PC-3 (cell line): ENCODE results near the gene RFX7.

Source experiments
- CTCF ChIP-seq: fragments of 300-600 bp; sonication (generic); conservative IDR thresholded peaks from 2 replicates; pipeline ENCODE4 v1.5.1; 2017; ENCODE audit warnings: antibody characterized with exemption, low read depth, mild to moderate bottlenecking, low read length
- EZH2 ChIP-seq: fragments of 300-600 bp; sonication (generic); IDR thresholded peaks from one replicate; pipeline ENCODE4 v1.6.1; 2017; ENCODE audit warnings: antibody characterized with exemption, mild to moderate bottlenecking, low read length; ENCODE audit not compliant: unreplicated experiment
- EZH2phosphoT487 ChIP-seq: fragments of 300-600 bp; sonication (generic); IDR thresholded peaks from 2 replicates; pipeline ENCODE4 v1.6.1; 2018; ENCODE audit warnings: mild to moderate bottlenecking, antibody characterized with exemption, low read length, borderline replicate concordance

- TF ChIP-seq CTCF (no peak), EZH2phosphoT487 (no peak), EZH2 (no peak)
These were observed 196.3 kb downstream of the RFX7 start for GRCh38 chr15:56047354-56047753.
